Islet precursor cell (in vitro differentiated cells): ENCODE data around the gene HNRNPC.
A peak's percentile ranks its signal among the peaks of the same experiment; 100 is the strongest.

Source experiments
- DNase-seq: peaks from one replicate; pipeline ENCODE4 v3.0.0-alpha.2; 2018

Gene HNRNPC

GRCh38 chr14:21208554-21208953, 60.7 kb downstream of the HNRNPC start:
- no peak for DNase-seq

- DNase-seq: no peak
Measured at GRCh38 chr14:21206753-21207684, 62.2 kb downstream of the HNRNPC start.

GRCh38 chr14:21205678-21206581, 63.3 kb downstream of the HNRNPC start:
- no peak for DNase-seq

- no peak for DNase-seq
Measured at GRCh38 chr14:21205026-21205677, 64.1 kb downstream of the HNRNPC start.

- no peak for DNase-seq
Measured at GRCh38 chr14:21204167-21205025, 64.8 kb downstream of the HNRNPC start.

- no peak for DNase-seq
Measured at GRCh38 chr14:21203470-21204166, 65.6 kb downstream of the HNRNPC start.

GRCh38 chr14:21202463-21203358, 66.5 kb downstream of the HNRNPC start:
- no peak for DNase-seq

- DNase-seq: no peak
Measured at GRCh38 chr14:21201732-21202462, 67.3 kb downstream of the HNRNPC start.

GRCh38 chr14:21200752-21201461, 68.3 kb downstream of the HNRNPC start:
- DNase-seq: no peak

GRCh38 chr14:21199611-21200560, 69.4 kb downstream of the HNRNPC start:
- DNase-seq: no peak

GRCh38 chr14:21197418-21198205, 71.6 kb downstream of the HNRNPC start:
- DNase-seq: no peak

GRCh38 chr14:21194597-21194996, 74.6 kb downstream of the HNRNPC start:
- no peak for DNase-seq

- peak; percentile 67 for DNase-seq
Measured at GRCh38 chr14:21192875-21193535, 76.2 kb downstream of the HNRNPC start.

GRCh38 chr14:21192447-21192822, 76.8 kb downstream of the HNRNPC start:
- no peak for DNase-seq

GRCh38 chr14:21191809-21192446, 77.3 kb downstream of the HNRNPC start:
- peak; percentile 93 for DNase-seq
